HG03521 (cell line): ENCODE data around the gene KCTD1.
"Not testable (repeated sequence)": the region's sequence is repeated elsewhere in the genome, so short reads cannot be mapped to it uniquely, and the experiment has no call there.

ENCODE experiments used
- ATAC-seq: cut with Tn5 transposase; IDR thresholded peaks from one replicate; pipeline ENCODE4 v1.9.1; 2021; ENCODE audit warnings: mild to moderate bottlenecking, moderate library complexity; ENCODE audit not compliant: unreplicated experiment

The KCTD1 gene

DNA sequence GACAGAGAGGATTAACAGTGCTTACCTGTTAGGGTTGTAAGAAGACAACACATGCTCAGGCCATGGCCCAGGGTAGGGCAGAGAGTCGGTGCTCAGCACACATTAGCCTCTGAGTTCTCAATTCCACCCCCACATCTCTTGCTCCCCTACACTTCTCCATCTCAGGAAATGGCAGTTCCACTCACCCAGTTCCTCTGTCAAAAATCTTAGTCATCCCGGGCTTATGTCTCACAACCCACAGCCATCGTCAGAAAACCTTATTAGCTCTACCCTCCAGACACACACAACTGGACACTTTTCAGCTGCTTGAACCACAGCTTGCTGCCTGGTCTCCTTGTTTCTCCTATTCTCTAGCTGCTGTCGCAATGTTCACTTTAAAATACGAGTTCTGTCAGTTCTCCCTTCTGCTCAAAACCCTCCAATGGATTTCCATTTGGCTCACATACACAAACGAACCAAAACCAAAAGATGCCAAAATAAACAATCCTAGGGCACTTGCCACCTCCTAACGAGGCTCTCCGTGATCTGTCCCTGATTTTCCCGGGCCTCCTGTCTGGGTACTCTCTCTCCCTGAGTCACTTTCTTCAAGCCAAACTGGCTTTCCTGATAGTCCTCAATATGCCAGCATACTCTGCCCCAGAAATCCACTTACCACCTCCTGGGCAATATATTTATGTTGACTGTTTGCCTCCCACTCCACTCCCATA, 89.7 kb downstream of the KCTD1 start:
- ATAC-seq: peak; percentile 52

DNA sequence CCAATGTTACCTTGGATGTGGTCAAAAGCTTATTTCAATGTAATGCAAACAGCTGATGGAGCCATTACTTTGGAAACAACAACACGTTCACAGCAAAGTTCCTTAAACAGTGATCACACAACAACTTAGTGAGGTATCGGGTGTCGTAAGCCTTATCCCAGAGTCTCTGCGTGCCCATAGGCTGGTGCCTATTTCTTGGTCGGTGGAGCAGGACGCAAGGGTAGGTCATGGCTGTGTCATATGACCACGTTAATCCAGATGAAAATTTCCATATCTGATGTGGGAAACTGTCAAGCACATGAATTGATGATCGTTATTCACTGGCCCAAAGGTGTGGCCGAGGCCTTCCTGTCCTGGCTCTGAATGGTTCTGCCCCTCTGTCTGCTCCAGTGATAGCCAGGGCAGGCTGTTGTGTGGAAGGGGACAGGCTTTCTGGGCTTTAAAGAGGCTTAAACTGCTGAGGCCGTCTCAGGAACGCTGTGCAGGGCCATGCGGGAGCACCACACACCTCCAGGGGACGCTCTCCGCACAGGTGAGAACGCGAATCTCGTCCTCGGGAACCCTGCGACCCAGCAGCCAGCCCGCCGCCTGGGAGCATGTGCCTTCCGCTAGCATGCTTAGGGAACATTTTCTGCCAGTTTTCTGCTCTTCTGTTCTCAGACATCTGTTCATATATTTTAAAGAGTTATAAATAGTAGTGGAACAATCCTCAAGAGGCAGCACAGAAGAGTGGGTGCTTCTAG, 90.6 kb downstream of the KCTD1 start:
- no peak for ATAC-seq

DNA sequence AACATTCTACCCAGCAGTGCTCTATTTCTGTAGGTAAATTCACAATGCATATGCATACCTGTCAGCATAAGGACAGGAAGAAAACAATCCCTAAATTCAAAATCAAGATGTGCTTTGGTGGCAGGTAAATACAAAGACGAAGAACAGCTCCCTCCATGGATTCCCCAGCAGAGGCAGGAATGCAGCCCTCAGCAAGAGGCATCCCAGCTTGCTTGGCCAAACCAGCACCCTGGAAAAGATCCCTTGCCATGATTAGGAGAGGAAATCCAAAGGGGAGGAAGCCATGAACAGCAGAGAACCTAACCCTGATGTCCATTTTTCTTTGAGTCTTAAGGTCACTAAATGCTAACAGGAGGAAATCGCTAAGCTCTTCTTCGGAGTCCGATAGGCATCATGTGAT, 91.2 kb downstream of the KCTD1 start:
- no peak for ATAC-seq

DNA sequence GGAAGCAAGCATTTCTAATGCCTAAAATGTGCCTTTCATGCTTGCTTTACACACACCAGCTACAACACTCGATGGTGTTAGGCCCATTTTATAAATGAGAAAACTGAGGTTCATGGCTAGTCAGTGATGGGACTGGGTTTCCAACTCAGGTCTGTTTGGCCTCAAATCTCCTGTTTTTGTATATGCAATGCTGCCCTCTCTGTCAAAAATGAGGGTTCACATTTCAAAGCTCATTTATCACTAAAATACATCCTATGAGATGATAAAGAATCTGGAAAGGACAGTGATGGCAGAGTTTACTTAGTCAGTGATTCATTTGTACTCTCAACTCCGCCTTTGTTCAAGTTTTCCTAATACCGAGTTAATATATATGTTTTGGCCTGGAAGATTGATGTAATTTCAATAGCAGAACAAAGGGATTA, 92.3 kb downstream of the KCTD1 start:
- no peak for ATAC-seq

DNA sequence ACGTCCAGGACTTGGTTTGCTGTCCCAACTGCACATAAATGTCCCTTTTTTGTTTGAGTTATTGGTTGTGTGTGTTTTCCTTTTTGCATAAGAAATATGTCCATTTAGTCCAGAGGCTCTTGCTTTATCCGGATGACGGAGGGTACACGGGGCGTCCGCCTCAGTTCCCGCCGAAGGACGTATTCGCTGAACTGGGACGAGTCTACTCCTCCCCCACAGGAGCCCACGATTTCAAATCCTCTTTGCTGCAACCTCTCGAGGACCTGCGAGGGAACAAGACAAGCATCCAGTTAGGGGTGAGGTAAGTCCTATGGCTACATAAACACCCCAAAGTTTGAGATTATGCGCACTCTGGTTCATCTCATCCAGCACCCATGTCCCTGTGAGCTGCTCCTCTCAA, 92.7 kb downstream of the KCTD1 start:
- ATAC-seq: no peak

DNA sequence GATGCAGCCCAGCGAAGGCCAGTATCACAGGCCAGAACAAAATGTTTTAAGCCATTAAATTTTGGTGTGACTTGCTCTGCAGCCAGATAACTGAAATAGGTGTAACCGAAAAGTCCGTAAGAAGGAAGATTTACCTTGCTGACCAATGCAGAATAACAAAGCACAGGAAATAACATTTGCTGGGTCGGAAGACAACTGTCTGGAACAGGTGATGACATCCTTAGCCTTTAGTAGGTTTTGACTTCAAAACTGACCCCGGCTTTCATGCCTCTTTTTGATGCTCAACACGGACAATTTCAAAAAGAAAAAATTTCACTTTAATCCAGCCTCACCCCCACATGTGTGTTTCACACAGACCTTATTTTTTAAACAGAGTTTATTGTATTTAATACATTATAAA, 93.7 kb downstream of the KCTD1 start:
- no peak for ATAC-seq

DNA sequence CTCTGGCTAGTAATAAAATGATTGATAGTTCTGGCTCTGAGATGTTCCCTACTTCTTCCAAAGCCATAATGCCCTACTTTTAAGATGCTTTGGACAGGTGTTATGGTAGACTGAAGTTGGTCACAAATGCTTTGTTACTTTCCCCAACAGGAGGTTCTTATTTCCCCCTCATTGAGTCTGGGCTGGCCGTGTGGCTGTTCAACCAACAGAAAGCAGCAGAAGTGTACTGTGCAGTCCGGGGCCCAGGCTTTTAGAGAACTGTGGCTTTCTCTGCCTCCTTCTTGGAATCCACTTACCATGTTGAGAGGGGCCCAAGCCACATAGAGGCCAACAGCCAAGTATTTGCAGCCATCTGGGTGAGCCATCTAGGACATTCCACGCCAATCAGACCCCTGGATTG, 94.2 kb downstream of the KCTD1 start:
- no peak for ATAC-seq

DNA sequence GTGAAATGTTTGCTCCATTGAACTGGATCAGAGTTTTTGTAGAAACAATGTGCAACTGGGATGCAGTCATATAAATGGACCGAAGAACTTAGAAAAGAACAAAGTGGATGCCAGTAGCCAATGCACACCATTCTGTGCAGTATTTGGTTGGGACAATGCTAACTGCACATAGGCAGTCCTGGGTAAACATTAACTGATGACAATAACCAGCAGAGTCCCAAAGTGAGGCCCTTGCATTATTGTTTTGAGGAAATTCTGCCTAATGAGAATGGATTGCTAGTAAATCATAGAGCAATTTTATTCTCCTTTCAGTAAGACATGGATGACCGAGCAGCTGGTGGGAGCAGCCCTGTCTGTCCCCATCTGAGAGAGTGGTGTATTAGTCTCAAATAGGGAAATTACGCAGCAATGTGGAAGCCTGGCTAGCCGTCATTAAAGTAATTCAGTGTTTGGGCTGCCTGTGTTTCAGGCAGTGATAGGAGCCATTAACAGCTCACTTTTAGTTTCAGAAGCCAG, 94.9 kb downstream of the KCTD1 start:
- ATAC-seq: no peak

DNA sequence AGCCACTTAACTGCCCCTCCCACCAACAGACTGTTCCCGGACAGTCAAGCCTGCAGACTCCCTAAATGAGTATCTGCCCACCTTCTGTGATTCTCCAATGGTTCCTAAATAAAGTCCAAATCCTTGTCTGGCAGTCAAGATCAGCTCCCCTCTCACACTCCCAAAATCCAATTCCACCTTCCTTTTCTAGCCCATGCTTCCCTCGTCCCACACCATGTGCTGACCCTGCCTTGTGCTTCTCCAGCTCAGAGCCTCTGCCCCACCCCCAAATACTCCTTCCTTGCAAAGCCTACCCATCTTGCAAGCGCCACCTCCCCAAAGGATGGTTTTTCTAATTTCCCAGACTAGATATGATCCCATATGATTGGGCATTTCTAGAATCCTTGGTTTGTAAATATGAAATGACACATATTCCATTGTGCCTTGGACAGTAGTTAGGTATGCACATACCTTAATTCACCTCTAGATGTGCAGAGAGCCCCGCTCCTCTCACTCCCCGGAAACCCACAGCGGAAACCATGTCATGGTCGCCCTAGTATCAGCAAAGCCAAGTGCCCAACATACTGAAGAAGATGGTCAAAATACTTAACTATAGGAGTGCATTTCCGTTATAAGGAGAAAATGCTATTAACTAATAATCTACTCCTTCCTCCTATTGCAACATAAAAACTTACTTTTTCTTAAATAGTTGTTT, 97.2 kb downstream of the KCTD1 start:
- ATAC-seq: no peak

DNA sequence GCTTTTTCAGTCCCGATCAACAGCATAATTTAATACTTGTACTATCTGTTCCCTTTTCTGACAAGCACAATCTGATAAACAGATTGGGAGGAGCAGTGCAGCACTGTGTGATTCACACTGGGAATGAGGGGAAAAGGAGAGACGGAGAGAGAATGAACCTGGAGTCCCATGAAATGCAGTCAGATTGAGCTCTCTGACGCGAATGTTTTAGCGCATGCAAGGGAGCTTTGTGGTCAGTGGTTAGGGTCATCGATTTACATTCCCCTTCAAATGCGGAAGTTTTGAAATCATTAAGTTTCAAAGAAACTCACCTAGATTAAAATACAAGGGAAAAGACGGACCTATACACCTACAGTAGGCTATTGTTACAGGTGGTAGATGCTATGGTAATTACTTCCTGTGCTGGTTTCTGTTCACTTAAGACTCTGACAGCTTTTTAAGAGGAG, 99.6 kb downstream of the KCTD1 start:
- no peak for ATAC-seq

DNA sequence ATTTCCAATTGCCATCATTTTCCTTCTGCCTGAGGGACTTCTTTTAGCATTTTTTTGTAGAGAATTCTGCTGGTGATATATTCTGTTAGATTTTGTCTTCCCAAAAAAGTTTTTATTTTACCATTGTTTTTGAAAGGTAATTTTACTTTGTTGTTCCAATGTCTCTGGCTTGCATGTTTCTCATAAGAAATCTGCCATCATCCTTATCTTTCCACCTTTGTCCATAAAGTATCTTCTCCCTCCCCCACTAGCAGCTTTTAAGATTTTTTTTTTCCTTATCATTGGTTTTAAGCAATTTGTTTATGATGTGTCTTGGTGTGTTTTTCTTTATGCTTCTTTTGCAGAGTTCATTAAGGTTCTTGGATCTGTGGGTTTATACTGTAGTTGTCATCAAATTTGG, 104.5 kb downstream of the KCTD1 start:
- no peak for ATAC-seq

DNA sequence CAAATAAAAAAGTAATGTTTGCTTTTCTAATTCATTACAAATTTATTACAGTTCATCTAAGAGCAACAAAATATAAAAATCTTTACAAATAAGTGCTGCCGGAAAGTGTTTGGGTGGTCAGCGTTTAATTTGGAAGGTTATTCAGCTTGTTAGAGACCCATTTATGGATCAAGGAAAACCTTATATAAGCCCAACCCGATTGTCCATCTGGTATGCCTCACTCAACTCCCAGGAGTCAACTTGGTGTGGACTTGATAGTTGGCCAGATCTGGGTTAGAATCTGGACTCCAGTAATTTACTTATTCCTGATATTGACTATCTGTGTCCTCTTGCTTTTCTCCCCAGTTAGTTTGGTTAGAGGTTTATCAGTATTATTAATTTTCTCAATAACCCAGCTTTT, 106.2 kb downstream of the KCTD1 start:
- ATAC-seq: no peak

DNA sequence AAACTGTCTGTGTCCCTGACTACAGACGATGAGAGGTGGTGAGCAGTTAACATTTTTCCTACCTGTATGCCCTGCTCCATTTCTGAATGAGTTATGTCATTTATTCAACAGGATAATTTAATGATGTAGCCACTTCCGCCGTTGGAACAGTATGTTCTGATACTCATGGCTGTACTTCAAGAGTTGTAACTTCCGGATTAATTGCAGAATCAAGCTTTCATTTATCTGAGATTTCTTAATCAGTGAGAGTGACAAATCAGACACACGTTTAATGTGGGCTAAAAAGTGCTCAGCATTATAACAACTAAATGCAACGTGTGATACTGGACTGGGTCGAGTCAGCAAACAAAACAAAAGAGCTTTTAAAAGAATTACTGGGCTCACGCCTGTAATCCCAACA, 107.7 kb downstream of the KCTD1 start:
- no peak for ATAC-seq

DNA sequence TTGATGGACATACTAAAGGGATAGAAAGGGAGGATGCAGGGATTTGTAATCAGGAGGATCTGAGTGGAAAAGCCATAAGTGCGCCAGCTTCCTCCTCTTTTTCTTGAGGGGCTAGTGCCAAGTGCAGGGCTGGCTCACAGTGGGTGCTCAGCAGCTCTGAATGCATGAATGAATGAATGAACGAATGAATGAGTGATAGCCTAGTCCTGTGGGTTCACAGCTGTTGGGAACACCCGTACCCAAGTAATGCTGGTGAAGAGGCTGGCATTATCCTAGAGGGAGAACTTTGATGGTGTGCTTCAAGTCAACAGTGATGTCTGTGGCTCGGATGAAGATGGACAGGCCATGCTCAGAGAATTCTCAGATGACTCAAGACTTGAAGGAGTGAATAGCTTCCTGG, 108.8 kb downstream of the KCTD1 start:
- ATAC-seq: no peak

DNA sequence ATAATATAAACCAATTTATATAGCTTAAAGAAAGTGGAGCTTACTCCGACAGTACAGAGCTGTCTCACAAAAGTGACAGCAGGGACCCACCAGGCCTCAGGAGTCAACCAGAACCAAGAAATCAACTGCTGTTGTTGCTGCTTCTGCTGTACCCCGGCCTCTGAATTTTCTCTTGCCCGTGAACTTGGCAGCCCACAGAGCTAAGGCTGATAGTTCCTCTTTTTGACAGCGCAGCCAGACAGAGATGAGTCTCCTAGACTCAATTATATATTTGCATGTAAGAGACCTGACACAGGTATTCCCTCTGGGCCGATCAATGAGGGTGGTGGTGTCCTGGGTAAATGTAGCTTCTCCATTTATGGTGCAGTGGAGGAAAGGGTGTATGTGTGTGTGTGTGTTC, 109.4 kb downstream of the KCTD1 start:
- ATAC-seq: peak; percentile 97

DNA sequence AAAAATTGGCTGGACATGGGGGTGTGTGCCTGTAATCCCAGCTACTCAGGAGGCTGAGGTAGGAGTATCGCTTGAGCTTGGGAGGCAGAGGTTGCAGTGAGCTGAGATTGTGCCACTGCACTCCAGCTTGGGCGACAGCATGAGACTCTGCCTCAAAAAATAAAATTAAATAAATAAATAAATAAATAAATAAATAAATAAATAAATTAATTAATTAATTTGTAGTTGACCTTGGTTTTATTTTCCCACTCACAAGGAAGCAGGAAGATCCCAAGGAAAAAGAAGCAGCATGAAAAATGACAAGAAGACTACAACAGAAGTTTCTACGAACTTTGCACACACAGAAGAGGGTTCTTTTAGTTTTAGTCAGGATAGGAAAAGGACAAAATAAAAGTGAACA, 110.7 kb downstream of the KCTD1 start:
- not testable (repeated sequence) for ATAC-seq

DNA sequence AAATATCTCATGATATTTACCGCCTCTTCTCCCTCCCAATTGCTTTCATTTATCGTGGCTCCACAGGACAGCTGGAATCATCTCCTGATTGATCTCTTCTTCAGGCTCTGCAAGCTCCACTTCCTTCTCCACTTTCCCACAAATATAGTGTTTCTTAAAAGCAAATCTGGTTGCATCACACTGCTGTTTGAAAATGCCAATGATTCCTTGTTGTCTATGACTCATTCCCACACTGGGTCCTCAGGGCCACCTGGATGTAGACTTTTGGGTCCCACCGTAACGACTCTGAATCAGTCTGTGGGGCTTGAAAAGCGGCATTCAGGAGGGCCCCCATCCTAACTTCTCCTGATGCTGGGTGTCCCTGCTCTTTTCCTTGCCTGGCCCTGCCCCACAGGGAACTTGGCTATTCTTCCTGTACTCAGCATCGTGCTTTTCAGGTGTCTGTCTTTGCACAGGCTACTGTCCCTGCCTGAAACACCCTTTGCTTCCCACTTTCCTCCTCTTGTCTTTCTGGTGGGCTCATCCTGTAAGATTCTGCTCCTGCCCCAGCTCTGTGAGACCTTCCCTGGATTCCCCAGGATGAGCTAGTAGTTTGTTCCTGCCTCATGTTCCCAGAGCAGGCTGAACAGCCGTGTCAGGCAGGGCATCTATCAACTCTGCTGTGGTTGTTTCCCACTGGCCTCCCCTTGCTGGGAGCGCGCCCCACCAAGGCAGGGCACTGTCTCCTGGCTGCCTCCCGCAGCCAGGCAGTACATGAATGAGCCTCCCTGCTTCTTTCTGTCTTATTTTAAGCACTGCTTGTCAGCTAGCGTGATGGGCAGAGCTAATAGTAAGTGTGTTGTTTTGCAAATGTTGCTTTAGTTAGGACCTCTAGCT, 111.9 kb downstream of the KCTD1 start:
- ATAC-seq: no peak

DNA sequence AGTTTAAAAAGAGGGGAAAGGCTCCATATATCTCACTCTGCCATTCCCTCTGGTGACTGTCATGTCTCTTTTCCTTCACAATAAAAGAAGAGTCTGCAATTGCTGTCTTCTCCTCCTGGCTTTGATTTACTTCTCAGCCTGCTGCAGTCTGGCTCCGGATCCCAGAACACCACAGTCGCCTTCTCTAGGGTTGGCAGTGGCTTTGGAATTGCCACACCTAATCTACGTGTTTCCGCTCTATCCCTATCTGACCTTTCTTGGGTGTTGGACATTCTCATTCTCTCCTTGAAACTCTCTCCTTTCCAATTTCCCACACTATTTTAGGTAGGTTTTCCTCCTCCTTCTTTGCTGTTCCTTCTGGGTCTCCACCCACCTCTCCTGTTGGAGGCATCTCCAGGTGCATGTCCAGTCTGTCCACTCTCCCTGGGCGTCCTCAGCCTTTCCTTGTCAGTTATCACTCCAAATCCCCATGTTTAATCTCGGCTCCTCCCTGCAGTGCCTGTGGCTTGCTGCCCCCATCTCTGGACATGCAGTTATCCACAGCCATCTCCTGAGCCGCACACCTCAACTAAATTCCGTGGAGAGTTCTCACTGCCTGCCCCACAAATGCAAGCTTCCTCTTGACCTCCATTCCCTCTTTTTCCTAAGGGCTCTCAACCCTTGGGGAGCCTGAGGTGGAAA, 112.8 kb downstream of the KCTD1 start:
- ATAC-seq: no peak

DNA sequence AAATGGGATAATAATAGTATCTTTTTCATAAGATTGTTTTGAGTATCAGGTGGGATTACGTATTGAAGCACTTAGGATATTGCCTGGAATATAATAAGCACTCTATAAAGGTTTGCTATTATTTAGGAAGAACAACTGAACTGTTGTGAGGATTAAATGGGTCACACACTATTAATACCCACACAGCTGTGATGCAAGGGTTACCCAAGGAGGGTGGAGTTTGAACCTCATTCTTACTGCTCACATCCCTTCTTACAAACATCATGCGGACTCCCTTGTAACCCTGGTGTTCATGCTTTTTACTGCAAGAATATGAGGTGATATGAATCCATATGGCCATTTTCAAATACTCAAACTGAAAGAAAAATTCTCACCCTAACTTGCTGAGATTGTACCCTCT, 113.5 kb downstream of the KCTD1 start:
- ATAC-seq: no peak
